ENCODE data around the gene ZNF547.

DNA sequence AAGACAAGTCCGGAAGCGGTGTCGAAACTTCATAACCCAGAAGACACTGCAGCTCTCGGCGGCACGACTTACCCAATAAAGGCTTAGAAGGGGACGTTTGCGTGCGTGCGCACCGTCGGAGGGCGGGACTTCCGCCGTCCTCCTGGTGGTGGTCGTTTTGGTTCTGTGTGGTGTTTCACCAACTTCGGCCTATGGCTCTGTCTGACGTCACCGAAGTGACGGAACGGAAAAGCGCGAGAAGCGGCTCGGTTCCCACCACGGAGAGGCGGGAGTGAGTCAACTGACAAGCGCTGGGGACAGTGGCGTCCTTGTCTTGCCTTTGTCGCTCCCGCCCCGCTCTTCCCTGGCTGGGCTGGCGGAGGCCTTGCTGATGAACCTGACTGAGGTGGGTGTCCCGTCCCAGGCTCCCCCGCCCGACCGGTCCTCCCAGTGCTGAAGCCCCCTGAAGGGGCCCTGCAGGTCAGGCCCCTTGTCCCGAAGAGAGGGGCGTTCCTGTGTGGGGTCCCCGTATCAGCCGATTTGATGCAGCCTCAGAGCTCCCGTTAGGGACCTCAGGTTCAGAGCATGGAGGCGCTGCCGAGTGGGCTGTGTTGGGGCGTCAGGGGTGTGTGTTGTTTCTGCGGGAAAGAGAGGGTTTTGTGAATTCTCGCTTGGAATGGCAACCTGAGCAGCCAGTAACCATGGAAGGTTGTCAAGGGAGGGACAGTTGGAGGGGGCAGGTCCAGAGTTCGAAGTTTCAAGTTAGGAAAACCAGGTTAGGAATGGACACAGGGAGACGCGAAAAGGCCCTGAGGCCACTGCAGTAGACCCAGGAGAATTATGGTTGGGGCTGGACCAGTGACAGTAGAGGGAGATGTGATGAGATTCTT is 26.6 kb downstream of the ZNF547 start, which contains the start of gene ZNF548:
- TF ChIP-seq, protein P1, sequence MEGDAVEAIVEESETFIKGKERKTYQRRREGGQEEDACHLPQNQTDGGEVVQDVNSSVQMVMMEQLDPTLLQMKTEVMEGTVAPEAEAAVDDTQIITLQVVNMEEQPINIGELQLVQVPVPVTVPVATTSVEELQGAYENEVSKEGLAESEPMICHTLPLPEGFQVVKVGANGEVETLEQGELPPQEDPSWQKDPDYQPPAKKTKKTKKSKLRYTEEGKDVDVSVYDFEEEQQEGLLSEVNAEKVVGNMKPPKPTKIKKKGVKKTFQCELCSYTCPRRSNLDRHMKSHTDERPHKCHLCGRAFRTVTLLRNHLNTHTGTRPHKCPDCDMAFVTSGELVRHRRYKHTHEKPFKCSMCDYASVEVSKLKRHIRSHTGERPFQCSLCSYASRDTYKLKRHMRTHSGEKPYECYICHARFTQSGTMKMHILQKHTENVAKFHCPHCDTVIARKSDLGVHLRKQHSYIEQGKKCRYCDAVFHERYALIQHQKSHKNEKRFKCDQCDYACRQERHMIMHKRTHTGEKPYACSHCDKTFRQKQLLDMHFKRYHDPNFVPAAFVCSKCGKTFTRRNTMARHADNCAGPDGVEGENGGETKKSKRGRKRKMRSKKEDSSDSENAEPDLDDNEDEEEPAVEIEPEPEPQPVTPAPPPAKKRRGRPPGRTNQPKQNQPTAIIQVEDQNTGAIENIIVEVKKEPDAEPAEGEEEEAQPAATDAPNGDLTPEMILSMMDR (IDR thresholded peaks at IDR 0.05; ENCODE audit: low read depth, low read length, poor library complexity, severe bottlenecking), result peak; percentile 16
- TF ChIP-seq EZH2phosphoT487 (IDR thresholded peaks at IDR 0.05; ENCODE audit: borderline replicate concordance, low read length), result no peak

Data from DOHH2 (cell line).